Right ventricle myocardium superior (tissue), 1 donor: ENCODE measurements around the gene MBD3. TPM values are rescaled to one million over a fixed set of nuclear protein-coding genes. Genes with fewer than 3 reads are reported as not detected.

Experiments used
- ATAC-seq: fragments of 200-7000 bp; cut with Tn5 transposase; one replicate; pipeline ENCODE4 v1.9.1; 2020; ENCODE audit warnings: mild to moderate bottlenecking; ENCODE audit not compliant: poor library complexity
- DNase-seq: peaks from one replicate; pipeline ENCODE4 v3.0.0-alpha.2; 2020
- intact Hi-C: fragments of 100-400 bp; cut with DNase I; formaldehyde crosslinking; loops from one replicate; pipeline ENCODE4 v1.11.2; 2022
- total RNA-seq: library from RNA; stranded (reverse); fragmentation: NEBNext Ultra II Directional; extraction: Animal tissue kit (Norgen Biotek cat#: 25700); gene quantifications from one replicate; pipeline ENCODE4 v1.2.1, GENCODE V29; 2021
- donor health status: DM: no; HTN: yes; CAD: no; lungs with severe emphysema.

MBD3 gene
- total RNA-seq, 1 donor from 2014 or later, result 52.4 TPM

DNA sequence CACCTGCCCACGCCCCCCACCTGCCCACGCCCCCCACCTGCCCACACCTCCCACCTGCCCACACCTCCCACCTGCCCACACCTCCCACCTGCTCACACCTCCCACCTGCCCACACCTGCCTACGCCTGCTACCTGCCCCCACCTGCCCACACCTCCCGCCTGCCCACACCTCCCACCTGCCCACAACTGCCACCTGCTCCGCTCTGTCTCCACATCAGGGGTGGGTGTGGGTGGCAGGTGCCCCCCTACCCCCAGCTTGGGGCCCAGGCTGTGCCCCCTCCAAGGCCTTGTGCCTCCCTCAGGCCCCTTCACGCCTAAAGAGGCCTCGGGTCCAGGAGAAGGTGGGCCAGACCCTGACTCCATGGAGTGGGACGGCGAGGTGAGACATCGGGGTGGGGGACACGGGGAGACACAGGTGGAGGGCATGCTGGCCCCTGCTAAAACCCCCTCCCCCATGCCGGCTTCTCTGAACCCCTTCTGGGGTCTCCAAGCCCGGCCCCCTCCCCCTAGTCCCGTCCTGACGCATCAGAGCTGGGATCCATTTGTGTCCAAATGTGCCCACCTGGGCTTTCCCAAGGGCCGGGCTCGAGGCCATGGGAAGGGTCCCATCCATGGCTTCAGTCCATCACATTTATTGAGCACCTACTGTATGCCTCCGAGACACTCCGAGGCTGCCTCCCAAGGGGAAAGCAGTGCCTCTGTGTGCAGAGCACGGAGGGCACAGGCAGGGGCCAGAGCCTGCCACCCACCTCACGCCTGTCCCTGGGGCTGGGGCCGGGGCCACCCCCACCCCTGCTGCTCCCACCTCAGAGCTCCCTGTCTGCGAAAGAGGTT, 63.9 kb downstream of the MBD3 start:
- intact Hi-C loops, result no loop called here
- no peak for DNase-seq
- no peak for ATAC-seq

DNA sequence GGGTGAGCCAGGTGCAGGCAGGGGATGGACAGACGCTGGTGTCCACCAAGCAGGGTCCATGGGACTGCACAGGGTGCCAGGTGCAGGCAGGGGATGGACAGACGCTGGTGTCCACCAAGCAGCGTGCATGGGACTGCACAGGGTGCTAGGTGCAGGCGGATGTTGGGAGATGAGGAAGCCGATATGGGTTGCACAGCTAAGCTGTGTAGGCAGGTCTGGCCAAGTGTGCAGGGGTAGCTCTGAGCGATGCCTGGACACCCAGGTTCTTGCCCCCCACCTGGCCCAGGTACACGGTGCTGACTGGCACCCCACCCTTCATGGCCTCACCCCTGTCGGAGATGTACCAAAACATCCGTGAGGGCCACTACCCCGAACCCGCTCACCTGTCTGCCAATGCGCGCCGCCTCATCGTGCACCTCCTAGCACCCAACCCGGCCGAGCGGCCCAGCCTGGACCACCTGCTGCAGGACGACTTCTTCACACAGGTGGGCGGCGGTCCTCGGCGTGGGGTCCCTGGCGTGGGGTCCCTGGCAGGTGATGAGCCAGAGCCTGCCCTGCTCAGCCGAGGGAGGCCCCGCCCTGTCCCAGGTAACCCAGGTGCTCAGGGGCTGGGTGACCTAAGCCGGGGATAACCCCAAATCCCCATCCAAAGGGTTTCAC, 64.9 kb downstream of the MBD3 start:
- DNase-seq (no peak), ATAC-seq (no peak)
- intact Hi-C loops, result no loop called here

DNA sequence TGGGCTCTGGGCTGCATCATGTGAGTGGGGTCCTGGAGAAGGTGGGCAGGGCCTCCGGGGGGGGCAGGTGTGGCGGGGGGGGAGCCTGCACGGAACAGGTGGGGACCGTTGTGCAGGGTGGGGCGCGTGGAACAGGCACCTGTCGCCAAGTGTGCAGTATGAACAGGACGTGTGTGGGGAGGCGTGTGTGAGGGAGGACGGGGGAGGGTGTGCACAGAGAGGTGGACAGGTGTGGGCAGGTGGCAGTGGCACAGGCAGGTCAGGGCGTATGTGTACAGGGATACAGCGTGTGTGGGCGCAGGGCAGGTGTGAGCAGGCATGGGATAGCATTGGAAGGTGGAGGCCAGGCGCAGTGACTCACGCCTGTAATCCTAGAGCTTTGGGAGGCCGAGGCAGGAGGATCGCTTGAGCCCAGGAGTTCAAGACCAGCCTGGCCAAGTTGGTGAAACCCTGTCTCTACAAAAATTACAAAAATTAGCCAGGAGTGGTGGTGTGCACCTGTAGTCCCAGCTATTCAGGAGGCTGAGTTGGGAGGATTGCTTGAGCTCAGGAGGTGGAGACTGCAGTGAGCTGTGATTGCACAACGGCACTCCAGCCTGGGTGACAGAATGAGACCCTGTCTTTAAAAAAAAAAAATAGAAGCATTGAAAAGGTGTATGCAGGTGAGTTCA, 65.6 kb downstream of the MBD3 start:
- intact Hi-C loops, result no loop called here
- ATAC-seq, result no peak
- DNase-seq, result no peak

DNA sequence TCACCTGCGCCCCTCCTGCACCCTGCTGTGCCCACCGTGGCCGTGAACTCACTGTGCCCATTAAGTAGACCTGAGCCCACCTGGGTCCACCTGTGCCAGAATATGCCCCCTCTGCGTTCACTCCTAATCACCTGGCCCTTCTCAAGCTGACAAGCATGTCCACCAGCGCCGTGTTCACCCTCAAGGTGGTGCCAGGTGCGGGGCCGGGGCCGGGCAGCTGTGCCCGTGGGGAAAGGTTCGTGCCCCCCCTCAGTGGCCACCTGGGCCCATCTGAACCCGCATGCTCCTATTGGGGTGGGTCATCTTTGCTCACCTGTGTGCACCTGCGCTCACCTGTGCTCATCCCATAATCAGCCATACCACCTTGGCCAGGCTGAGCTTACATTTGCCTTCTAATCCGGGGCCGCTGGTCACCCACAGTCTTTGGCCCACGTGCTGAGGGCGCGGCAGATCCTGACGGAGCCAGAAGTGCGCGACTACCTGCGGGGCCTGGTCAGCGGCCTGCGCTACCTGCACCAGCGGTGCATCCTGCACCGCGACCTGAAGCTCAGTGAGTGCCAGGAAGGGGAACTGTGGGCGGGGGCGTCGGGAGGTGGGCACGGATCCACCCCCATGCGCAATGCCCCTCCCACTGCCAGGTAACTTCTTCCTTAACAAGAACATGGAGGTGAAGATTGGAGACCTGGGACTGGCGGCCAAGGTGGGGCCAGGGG, 66.4 kb downstream of the MBD3 start:
- intact Hi-C loops, result no loop called here
- ATAC-seq (no peak), DNase-seq (no peak)

DNA sequence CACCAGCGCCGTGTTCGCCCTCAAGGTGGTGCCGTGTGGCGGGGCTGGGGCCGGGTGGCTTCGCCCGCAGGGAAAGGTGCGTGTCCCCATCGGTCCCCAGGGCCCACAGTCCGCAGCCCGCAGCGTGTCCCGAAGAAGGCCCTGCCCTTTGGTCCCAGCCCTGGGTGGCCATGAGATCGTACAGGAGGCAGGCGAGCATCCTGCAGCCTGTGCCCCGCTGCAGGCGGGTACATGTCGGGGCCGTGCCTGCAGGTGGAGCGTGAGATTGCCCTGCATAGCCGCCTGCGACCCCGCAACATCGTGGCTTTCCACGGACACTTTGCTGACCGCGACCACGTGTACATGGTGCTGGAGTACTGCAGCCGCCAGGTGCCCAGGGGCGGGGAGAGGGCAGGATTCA, 67.3 kb downstream of the MBD3 start:
- ATAC-seq (no peak), DNase-seq (no peak)
- intact Hi-C loops, result no loop called here

DNA sequence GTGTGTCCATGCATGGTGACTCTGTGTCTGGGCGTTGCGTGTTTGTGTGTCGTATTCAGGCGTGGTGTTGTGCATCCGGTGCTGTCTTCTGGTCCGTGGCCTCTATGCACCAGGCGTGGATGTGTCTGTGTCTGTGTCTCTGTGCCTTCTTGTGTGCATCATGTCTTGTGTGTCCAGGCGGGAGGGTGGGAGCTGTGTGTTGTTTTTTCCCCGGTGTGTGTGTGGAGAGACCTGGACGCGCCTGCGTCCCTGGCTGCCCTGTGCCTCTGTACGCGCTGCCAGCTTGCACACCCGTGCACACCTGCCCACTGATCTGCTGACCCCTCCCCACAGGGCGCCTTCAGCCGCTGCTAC, 67.7 kb downstream of the MBD3 start:
- ATAC-seq (no peak), DNase-seq (no peak)
- intact Hi-C loops, result no loop called here

DNA sequence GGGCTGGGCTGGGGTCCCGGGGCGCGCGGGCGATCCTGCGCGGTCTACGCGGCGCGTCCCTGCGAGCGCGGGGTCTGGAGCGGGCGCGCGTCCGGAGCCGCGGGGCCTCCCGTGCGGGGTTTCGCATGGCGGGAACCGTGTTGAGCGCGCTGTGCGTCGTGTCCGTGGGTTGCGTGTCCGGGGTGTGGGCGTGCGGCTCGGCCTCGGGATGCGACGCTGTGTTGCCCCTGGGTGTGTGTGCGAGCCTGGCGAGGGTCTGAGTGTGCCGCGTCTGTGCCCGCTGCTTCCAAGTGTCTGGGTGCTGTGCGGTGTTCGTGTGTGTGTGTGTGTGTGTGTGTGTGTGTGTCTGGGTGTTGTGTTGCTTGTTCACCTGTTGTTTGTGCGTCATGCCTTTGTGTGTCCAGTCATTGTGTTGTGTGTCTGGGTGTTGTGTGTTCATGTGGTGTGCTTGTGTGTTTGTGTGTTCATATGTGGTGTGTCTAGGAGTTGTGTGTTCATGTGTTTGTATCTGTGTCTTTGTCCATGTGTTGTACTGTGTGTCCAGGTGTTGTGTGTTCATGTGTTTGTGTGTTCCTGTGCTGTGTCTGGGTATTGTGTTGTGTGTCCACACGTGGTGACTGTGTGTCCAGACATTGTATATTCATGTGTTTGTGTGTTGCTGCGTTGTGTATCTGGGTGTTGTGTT, 68.2 kb downstream of the MBD3 start:
- DNase-seq, result no peak
- intact Hi-C loops, result no loop called here
- no peak for ATAC-seq

Other genes starting within 250 kb of the MBD3 start
- 461 TPM for gene NDUFS7, start 209.0 kb downstream of the MBD3 start, total RNA-seq
- gene GAMT, start 191.3 kb downstream of the MBD3 start, total RNA-seq, result 93.5 TPM
- 82.9 TPM for gene DAZAP1, start 185.3 kb downstream of the MBD3 start, total RNA-seq
- gene RPS15, start 154.5 kb downstream of the MBD3 start, total RNA-seq, result 671 TPM
- 0.22 TPM for gene APC2, start 142.7 kb downstream of the MBD3 start, total RNA-seq
- 18.3 TPM for gene C19orf25, start 113.7 kb downstream of the MBD3 start, total RNA-seq
- gene PCSK4, start 102.5 kb downstream of the MBD3 start, total RNA-seq, result 1.4 TPM
- gene REEP6, start 101.7 kb downstream of the MBD3 start, total RNA-seq, result 1.1 TPM
- gene ADAMTSL5, start 79.8 kb downstream of the MBD3 start, total RNA-seq, result 22.5 TPM
- gene PLK5, start 68.8 kb downstream of the MBD3 start, total RNA-seq, result not detected
- 8.0 TPM for gene MEX3D, start 24.5 kb downstream of the MBD3 start, total RNA-seq
- 1,222 TPM for gene UQCR11, start 12.6 kb upstream of the MBD3 start, total RNA-seq
- 20.0 TPM for gene TCF3, start 59.8 kb upstream of the MBD3 start, total RNA-seq
- gene ONECUT3, start 160.6 kb upstream of the MBD3 start, total RNA-seq, result not detected
- gene ATP8B3, start 219.4 kb upstream of the MBD3 start, total RNA-seq, result 0.46 TPM